Measurements from ENCODE around the gene DRC7.
"Not testable (repeated sequence)": the region's sequence is repeated elsewhere in the genome, so short reads cannot be mapped to it uniquely, and the experiment has no call there.

DRC7 gene

GRCh38 chr16:57743886-57744641 is 49.5 kb downstream of the DRC7 start:
- no peak for TF ChIP-seq JUND (IDR thresholded peaks at IDR 0.05; ENCODE audit: low read depth)
- DNase-seq (ENCODE audit: low read depth in 1 of 2, low spot score in 1 of 2) = no peak
- in situ Hi-C loops (cut with HindIII; ENCODE audit: low pct_unique_long_range_greater_than_20kb, low sequenced_read_pairs) = no loop called here

GRCh38 chr16:57744642-57744903 is 50.0 kb downstream of the DRC7 start:
- DNase-seq (ENCODE audit: low read depth in 1 of 2, low spot score in 1 of 2) = no peak
- in situ Hi-C loops (cut with HindIII; ENCODE audit: low pct_unique_long_range_greater_than_20kb, low sequenced_read_pairs) = no loop called here
- TF ChIP-seq JUND (IDR thresholded peaks at IDR 0.05; ENCODE audit: low read depth) = no peak

- in situ Hi-C loops (cut with HindIII; ENCODE audit: low pct_unique_long_range_greater_than_20kb, low sequenced_read_pairs) = no loop called here
- DNase-seq (ENCODE audit: low read depth in 1 of 2, low spot score in 1 of 2) = no peak
- TF ChIP-seq JUND (IDR thresholded peaks at IDR 0.05; ENCODE audit: low read depth) = no peak
Observed at GRCh38 chr16:57745768-57746167, 51.2 kb downstream of the DRC7 start.

GRCh38 chr16:57746316-57746715 is 51.7 kb downstream of the DRC7 start:
- in situ Hi-C loops (cut with HindIII; ENCODE audit: low pct_unique_long_range_greater_than_20kb, low sequenced_read_pairs) = not testable (repeated sequence)

GRCh38 chr16:57747091-57747490 is 52.5 kb downstream of the DRC7 start:
- in situ Hi-C loops (cut with HindIII; ENCODE audit: low pct_unique_long_range_greater_than_20kb, low sequenced_read_pairs) = no loop called here
- TF ChIP-seq JUND (IDR thresholded peaks at IDR 0.05; ENCODE audit: low read depth) = no peak
- DNase-seq (ENCODE audit: low read depth in 1 of 2, low spot score in 1 of 2) = no peak

More at GRCh38 chr16:57746316-57746715, 51.7 kb downstream of the DRC7 start:
- not testable (repeated sequence) for DNase-seq (ENCODE audit: low read depth in 1 of 2, low spot score in 1 of 2)

GRCh38 chr16:57747496-57747895 is 52.9 kb downstream of the DRC7 start:
- in situ Hi-C loops (cut with HindIII; ENCODE audit: low pct_unique_long_range_greater_than_20kb, low sequenced_read_pairs) = no loop called here
- no peak for TF ChIP-seq JUND (IDR thresholded peaks at IDR 0.05; ENCODE audit: low read depth)
- no peak for DNase-seq (ENCODE audit: low read depth in 1 of 2, low spot score in 1 of 2)

- in situ Hi-C loops (cut with HindIII; ENCODE audit: low pct_unique_long_range_greater_than_20kb, low sequenced_read_pairs) = no loop called here
- DNase-seq (ENCODE audit: low read depth in 1 of 2, low spot score in 1 of 2) = no peak
- TF ChIP-seq JUND (IDR thresholded peaks at IDR 0.05; ENCODE audit: low read depth) = no peak
Observed at GRCh38 chr16:57747996-57748395, 53.4 kb downstream of the DRC7 start.

GRCh38 chr16:57748596-57748995 is 54.0 kb downstream of the DRC7 start:
- in situ Hi-C loops (cut with HindIII; ENCODE audit: low pct_unique_long_range_greater_than_20kb, low sequenced_read_pairs) = no loop called here
- no peak for DNase-seq (ENCODE audit: low read depth in 1 of 2, low spot score in 1 of 2)
- no peak for TF ChIP-seq JUND (IDR thresholded peaks at IDR 0.05; ENCODE audit: low read depth)

- no peak for DNase-seq (ENCODE audit: low read depth in 1 of 2, low spot score in 1 of 2)
- TF ChIP-seq JUND (IDR thresholded peaks at IDR 0.05; ENCODE audit: low read depth) = no peak
- in situ Hi-C loops (cut with HindIII; ENCODE audit: low pct_unique_long_range_greater_than_20kb, low sequenced_read_pairs) = no loop called here
Observed at GRCh38 chr16:57749101-57749692, 54.6 kb downstream of the DRC7 start.

GRCh38 chr16:57749856-57750452 is 55.3 kb downstream of the DRC7 start:
- TF ChIP-seq JUND (IDR thresholded peaks at IDR 0.05; ENCODE audit: low read depth) = no peak
- no peak for DNase-seq (ENCODE audit: low read depth in 1 of 2, low spot score in 1 of 2)
- in situ Hi-C loops (cut with HindIII; ENCODE audit: low pct_unique_long_range_greater_than_20kb, low sequenced_read_pairs) = no loop called here

- TF ChIP-seq JUND (IDR thresholded peaks at IDR 0.05; ENCODE audit: low read depth) = no peak
- DNase-seq (ENCODE audit: low read depth in 1 of 2, low spot score in 1 of 2) = no peak
- in situ Hi-C loops (cut with HindIII; ENCODE audit: low pct_unique_long_range_greater_than_20kb, low sequenced_read_pairs) = no loop called here
Observed at GRCh38 chr16:57750796-57751538, 56.4 kb downstream of the DRC7 start.

- no peak for TF ChIP-seq JUND (IDR thresholded peaks at IDR 0.05; ENCODE audit: low read depth)
- in situ Hi-C loops (cut with HindIII; ENCODE audit: low pct_unique_long_range_greater_than_20kb, low sequenced_read_pairs) = no loop called here
- DNase-seq (ENCODE audit: low read depth in 1 of 2, low spot score in 1 of 2) = no peak
Observed at GRCh38 chr16:57751539-57752202, 57.1 kb downstream of the DRC7 start.

Measured in T47D (cell line).